Amniotic stem cell (primary cell): Measurements from ENCODE around the gene GPR179.

Source experiments
- DNase-seq: peaks from one replicate; lab custom pipeline; 2025; lab: John Stamatoyannopoulos, UW

The GPR179 gene

GRCh38 chr17:38343608-38344419 lies at the start of gene GPR179:
Gene GPR179 (minus strand): TSS chr17:38343956. CDS start chr17:38343789, 167 bp downstream.
- DNase-seq = no peak

GRCh38 chr17:38379448-38379847 lies 35.7 kb upstream of the GPR179 start:
- no peak for DNase-seq

- no peak for DNase-seq
Measured at GRCh38 chr17:38369124-38369886, 25.5 kb upstream of the GPR179 start.

- DNase-seq = no peak
Measured at GRCh38 chr17:38364741-38365140, 21.0 kb upstream of the GPR179 start.

- no peak for DNase-seq
Measured at GRCh38 chr17:38363016-38363415, 19.3 kb upstream of the GPR179 start.

- no peak for DNase-seq
Measured at GRCh38 chr17:38361694-38362465, 18.1 kb upstream of the GPR179 start.

- no peak for DNase-seq
Measured at GRCh38 chr17:38358586-38359513, 15.1 kb upstream of the GPR179 start.

GRCh38 chr17:38357486-38358123 lies 13.8 kb upstream of the GPR179 start:
- DNase-seq = no peak

- DNase-seq = no peak
Measured at GRCh38 chr17:38355251-38355650, 11.5 kb upstream of the GPR179 start.

GRCh38 chr17:38354466-38354865 lies 10.7 kb upstream of the GPR179 start:
- no peak for DNase-seq

- DNase-seq = no peak
Measured at GRCh38 chr17:38353668-38354067, 9.9 kb upstream of the GPR179 start.

- no peak for DNase-seq
Measured at GRCh38 chr17:38353086-38353604, 9.4 kb upstream of the GPR179 start.

- DNase-seq = no peak
Measured at GRCh38 chr17:38352245-38353085, 8.7 kb upstream of the GPR179 start.

- DNase-seq = peak; percentile 85
Measured at GRCh38 chr17:38351412-38352222, 7.9 kb upstream of the GPR179 start, which contains the start of gene SOCS7. Gene SOCS7 (plus strand): TSS chr17:38351844. CDS start chr17:38352053, 209 bp downstream.

- DNase-seq = no peak
Measured at GRCh38 chr17:38350035-38350434, 6.3 kb upstream of the GPR179 start.

GRCh38 chr17:38349097-38349730 lies 5.5 kb upstream of the GPR179 start:
- DNase-seq = peak; percentile 78

GRCh38 chr17:38345743-38346142 lies 2.0 kb upstream of the GPR179 start:
- DNase-seq = no peak

GRCh38 chr17:38344420-38344745 lies 627 bp upstream of the GPR179 start:
- DNase-seq = no peak
